RWPE1 (cell line): ENCODE data around the gene OGFOD2.

Experiments used
- CTCF ChIA-PET: fragments of 350-600 bp; sonication (Branson Sonifier 250); formaldehyde crosslinking; extraction: SDS; loops from one replicate; lab custom pipeline; 2021; lab: Yijun Ruan, JAX
- POLR2A ChIA-PET: fragments of 400-600 bp; formaldehyde crosslinking; extraction: SDS; loops from one replicate; lab custom pipeline; 2020; ENCODE audit warnings: antibody characterized with exemption; ENCODE audit not compliant: low non-redundant PET; lab: Yijun Ruan, JAX
- DNase-seq: peaks from one replicate; pipeline ENCODE4 v3.0.0; 2012; ENCODE audit warnings: low spot score
- H3K27ac ChIP-seq: fragments of 450-650 bp; 2 replicates; pipeline ENCODE4 v1.5.1; 2017
- TF ChIP-seq, protein P1 (sequence below): fragments of 450-650 bp; conservative IDR thresholded peaks from 2 replicates; pipeline ENCODE4 v1.5.1; 2017; ENCODE audit warnings: low read depth, mild to moderate bottlenecking

Gene OGFOD2

GRCh38 chr12:122974892-122975789 lies at the start of gene OGFOD2:
Gene OGFOD2 (plus strand): TSS chr12:122975244. CDS start chr12:122975252, 8 bp downstream.
- ChIA-PET POLR2A (interaction anchor here (0.5 to 1.6 kb wide), 5 partner anchors 9 to 730 kb away, joined by 3 to 6 read pairs (median 3); no protein-coding TSS in a partner anchor), CTCF (interaction anchor here (0.5 to 1.1 kb wide), 3 partner anchors 23 to 181 kb away, joined by 3 read pairs; no protein-coding TSS in a partner anchor)
- H3K27ac ChIP-seq = peak within 1 kb of the TSS; percentile 97
- TF ChIP-seq, protein P1, sequence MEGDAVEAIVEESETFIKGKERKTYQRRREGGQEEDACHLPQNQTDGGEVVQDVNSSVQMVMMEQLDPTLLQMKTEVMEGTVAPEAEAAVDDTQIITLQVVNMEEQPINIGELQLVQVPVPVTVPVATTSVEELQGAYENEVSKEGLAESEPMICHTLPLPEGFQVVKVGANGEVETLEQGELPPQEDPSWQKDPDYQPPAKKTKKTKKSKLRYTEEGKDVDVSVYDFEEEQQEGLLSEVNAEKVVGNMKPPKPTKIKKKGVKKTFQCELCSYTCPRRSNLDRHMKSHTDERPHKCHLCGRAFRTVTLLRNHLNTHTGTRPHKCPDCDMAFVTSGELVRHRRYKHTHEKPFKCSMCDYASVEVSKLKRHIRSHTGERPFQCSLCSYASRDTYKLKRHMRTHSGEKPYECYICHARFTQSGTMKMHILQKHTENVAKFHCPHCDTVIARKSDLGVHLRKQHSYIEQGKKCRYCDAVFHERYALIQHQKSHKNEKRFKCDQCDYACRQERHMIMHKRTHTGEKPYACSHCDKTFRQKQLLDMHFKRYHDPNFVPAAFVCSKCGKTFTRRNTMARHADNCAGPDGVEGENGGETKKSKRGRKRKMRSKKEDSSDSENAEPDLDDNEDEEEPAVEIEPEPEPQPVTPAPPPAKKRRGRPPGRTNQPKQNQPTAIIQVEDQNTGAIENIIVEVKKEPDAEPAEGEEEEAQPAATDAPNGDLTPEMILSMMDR = no peak
- DNase-seq = peak; percentile 90

- ChIA-PET CTCF (no interaction called here), POLR2A (no interaction called here)
- DNase-seq = no peak
- no peak overlapping the region for H3K27ac ChIP-seq
- TF ChIP-seq, protein P1 = no peak
Observed at GRCh38 chr12:122927756-122928403, 47.2 kb upstream of the OGFOD2 start.

DNA sequence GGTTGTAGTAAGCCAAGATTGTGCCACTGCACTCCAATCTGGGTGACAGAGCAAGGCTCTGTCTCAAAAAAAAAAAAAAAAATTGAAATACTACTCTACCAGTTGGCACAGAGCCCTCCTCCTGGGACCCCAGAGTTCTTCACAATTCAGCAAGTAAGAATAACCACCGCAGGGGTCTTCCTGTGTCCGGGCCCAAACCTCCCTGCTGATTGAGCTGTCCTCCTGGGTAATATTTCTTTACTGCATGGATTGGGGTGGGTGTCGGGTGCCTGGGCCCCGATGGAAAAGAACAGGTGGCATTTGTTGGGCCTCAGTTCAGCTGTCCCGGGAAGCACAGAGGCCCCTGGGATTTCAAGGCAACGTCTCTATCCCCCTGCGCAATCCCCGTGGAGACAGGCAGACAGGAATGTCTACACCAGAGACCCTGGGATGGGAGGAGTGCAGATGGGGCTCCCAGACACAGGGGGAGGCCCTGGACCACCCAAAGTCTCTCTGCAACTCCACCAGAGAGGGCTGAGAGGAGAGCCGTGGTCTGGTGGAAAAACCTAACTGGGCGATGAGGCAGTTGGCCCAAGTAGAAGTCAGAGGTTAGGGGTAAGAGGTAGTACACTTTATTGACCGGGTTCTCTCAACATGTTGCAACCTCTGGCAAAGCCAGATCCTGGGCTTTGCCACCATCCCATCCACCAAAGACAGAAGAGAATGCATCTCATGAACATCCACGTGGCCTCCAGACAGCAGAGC lies 46.5 kb upstream of the OGFOD2 start:
- ChIA-PET CTCF (interaction anchor here (0.6 kb wide), 1 partner anchor 901 kb away, joined by 5 read pairs; no protein-coding TSS in a partner anchor), POLR2A (no interaction called here)
- H3K27ac ChIP-seq = no peak overlapping the region
- TF ChIP-seq, protein P1 = no peak
- no peak for DNase-seq

DNA sequence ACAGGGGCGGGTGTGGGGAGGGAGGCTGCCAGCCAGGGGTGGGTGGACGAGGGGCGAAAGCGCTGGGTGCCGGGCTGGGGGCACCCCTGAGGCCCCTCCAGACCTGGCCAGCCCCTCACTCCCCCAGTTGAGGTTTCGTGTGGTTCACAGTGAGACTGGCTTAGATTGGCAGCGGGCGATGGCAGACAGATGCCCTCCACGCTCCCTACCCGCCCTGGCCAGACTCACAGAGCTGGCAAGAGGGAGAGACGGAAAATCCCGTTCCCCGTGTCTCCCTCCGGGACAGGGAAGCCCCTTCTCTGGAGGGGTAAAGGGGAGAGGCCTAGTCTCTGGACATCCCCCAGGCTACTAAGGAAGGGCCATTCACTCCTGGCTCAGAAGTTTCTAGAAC lies 45.9 kb upstream of the OGFOD2 start:
- TF ChIP-seq, protein P1 = no peak
- CTCF ChIA-PET = no interaction called here
- DNase-seq = no peak
- POLR2A ChIA-PET = no interaction called here
- H3K27ac ChIP-seq = peak overlapping the region; percentile 26; the same call in 1 of the 2 replicates

DNA sequence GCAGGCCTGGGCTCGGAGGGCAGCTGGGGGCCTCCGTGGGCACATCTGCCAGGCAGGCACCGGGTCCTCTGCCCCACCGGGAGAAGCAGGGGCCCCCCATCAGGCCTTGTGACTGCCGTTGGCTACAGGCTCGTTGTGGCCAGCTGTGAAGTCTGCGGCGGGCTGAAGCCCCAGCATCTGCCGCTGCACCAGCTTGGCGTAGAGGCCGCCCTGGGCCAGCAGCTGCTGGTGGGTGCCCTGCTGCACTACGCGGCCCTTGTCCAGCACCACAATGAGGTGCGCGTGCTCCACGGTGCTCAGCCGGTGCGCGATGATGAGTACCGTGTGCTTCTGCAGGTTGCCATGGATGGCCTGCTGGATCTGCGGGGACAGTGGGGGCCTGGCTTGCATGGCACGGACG lies 45.2 kb upstream of the OGFOD2 start:
- peak overlapping the region; percentile 26; the same call in 1 of the 2 replicates for H3K27ac ChIP-seq
- CTCF ChIA-PET = no interaction called here
- TF ChIP-seq, protein P1 = no peak
- POLR2A ChIA-PET = no interaction called here
- no peak for DNase-seq
